Bone marrow (tissue), 2 donors: ENCODE results near the gene KRT1.

Source experiments
- DNase-seq, 2 donors: peaks; one replicate each; lab custom pipeline; 2025; lab: John Stamatoyannopoulos, UW

The KRT1 gene

DNA sequence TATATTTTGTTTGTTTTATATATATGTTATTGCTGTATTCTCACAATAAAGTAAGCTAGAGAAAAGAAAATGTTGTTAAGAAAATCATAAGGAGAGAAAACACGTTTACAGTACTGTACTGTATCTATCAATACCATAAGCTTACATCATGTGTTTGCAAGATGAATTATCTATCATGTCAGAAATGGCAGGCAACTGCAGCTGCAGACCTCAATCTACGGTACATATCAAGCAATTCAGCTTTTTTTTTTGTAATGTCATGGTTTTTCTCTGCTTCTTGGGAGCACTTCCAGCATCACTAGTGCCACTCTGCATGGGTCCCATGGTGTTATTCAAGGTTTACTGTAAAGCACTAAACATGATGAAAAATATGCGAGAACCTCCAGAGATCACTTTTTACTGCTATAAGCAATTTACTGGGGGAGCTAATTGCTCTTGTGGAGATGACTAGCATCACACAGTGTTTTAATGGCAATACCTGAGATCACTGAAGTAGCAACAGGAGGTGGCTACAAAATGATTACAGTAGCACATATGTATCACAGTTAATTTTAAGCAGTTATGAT lies 19.2 kb downstream of the KRT1 start:
- no peak for DNase-seq

GRCh38 chr12:52659951-52660350 lies 20.3 kb downstream of the KRT1 start:
- no peak for DNase-seq

DNA sequence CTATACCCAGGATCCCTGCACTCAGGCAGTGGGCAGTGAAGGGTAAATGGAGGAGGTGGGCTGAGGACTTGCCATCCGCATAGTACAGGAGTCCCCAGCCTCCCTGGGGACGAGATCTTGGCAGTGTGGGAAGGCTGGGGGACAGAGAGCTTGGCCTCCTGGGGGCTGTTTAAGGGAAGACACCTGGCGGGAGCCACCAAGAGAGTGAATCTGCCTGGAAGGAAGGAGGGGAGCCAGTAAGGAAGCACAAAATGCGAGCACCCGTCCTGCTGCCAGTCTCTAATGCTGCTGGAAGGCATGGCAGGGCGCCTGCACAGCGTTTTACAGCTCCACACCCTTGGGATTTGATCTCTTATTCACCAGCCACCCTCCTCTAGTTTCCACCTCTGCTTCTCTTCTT lies 20.8 kb downstream of the KRT1 start:
- no peak for DNase-seq

DNA sequence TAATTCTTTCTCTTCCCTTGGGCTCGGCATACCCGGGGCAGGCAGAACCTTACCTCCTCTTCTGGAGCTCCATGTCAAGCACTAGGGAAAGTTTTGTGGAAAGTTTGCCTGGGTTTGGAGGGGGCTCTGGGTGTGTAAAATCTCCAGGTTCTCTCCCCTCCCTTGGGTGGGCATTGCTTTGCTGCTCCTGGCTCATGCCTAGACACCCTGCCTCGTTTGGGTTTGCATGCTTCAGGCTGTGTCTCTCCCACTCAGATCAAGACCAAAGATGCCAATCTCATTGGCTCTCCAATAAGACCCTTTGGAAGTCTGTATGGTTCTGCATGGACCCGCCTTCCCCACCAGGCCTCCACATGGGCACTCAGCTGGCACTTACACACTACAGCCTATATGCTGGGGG lies 22.0 kb downstream of the KRT1 start:
- DNase-seq: no peak

- no peak for DNase-seq
These were observed 22.8 kb downstream of the KRT1 start for GRCh38 chr12:52657250-52657902.

DNA sequence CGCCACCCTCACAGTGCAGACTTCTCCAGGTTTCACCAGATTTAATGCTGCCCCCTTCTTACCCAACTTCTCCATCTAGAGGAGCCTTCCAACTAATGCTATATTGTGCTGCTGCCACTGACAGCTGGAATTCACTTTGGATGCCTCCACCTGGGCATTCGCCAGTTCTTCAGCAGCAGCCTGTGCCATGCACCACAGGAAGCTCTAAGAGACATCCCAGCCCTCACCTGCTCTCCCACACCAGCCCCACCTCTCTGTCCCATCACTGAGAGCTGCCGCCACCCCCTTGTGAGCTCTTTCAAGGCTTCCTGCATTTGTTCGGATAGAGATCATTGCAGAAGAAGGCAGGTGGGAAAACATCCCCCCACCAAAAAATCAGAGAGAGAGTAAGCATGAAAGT lies 23.6 kb downstream of the KRT1 start:
- no peak for DNase-seq

DNA sequence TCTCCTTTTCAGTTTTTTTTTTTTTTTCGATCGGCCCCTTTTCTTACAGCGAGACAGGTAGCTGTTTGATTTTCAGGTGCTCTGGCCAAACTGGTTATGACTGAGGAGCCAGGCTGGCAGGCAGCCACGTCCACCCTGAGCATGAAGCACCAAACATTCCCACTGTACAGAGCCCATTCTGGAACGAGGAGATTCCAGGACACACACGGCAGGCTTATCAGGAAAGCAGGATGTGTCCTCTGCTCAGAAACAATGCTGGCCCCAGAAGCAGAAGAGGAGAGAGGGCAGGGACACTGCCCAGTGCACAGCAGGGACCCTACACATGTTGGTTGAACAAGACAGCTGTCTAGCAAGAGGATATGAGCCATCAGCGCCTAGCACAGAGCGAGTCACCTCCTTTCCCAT lies 24.5 kb downstream of the KRT1 start:
- DNase-seq: no peak

GRCh38 chr12:52655251-52655650 lies 25.0 kb downstream of the KRT1 start:
- DNase-seq: no peak

GRCh38 chr12:52651726-52652261 lies 28.4 kb downstream of the KRT1 start, which contains the start of gene KRT2:
TSS of gene KRT2 (minus strand) at chr12:52652211. CDS start at chr12:52652142, 69 bp downstream.
- no peak for DNase-seq

- no peak for DNase-seq
These were observed 29.6 kb downstream of the KRT1 start for GRCh38 chr12:52650520-52651081.

DNA sequence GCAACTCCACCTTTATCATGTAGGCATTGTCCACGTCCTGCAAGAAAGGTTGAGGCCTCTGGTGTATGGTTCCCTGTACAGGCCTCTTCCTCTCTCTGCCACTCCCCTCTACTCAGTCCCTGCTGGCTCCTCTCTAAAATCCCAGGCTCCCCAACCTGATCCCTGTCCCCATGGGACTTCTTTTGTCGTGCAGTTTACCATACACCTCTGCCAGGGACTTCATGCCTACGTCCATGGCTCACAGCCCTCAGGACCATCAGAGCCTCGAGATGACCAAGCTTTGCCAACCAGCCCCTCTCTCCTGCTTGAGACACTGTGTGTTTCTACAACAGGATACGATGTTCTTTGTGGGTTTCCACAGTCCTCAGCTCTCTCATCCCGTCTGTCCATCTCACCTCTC lies 31.1 kb downstream of the KRT1 start:
- no peak for DNase-seq

GRCh38 chr12:52648012-52648550 lies 32.1 kb downstream of the KRT1 start:
- DNase-seq: no peak

DNA sequence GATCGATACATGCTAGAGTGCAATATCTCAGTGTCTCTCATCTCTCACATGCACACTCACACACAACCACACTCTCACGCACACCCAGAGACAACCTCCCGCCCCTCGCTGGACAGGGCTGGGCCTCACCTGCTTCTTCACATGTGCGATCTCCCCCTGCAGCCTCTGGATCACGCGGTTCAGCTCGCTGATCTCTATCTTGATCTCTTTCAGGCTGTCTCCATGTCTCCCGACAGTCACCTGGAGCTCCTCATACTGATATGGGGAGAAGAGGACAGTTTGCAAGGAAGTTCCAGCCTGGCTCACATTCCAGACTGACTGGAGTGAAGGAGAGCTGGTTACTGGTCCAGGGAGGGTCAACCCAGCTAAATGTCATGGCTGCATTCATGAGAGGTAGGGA lies 32.6 kb downstream of the KRT1 start:
- DNase-seq: no peak

DNA sequence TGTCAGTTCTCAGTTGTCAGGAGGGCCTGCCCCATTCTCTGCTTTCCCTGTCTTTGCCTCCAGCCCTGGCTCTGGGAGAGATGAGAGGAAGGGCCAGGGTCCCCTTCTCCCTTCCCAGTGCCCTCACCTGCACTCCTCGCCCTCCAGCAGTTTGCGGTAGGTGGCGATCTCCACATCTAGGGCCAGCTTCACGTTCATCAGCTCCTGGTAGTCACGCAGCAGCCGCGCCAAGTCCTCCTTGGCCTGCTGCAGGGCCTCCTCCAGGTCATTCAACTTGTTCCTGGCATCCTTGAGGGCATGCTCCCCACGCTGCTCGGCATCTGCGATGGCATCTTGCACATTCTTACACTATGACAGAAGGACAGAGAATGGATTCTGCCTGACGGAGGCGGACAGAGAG lies 33.6 kb downstream of the KRT1 start:
- DNase-seq: no peak

DNA sequence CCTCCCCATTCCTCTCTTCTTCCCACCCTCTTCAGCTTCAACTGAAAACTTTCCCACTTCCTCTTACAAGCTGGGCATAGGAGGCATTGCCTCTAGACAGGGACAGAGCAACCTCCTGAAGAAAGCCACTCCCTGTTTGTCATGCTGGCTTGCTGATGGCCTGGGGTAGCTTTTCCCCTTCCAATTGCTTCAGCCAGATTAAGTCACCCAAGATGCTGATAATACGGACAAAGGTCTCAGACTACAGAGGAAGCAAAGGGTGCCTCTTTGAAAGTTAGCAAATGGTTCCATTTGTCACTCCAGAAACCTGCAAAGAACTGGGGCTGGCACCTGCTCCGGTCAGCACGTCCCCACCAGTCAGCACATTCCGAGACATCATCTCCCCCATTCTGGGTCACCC lies 34.2 kb downstream of the KRT1 start:
- no peak for DNase-seq

DNA sequence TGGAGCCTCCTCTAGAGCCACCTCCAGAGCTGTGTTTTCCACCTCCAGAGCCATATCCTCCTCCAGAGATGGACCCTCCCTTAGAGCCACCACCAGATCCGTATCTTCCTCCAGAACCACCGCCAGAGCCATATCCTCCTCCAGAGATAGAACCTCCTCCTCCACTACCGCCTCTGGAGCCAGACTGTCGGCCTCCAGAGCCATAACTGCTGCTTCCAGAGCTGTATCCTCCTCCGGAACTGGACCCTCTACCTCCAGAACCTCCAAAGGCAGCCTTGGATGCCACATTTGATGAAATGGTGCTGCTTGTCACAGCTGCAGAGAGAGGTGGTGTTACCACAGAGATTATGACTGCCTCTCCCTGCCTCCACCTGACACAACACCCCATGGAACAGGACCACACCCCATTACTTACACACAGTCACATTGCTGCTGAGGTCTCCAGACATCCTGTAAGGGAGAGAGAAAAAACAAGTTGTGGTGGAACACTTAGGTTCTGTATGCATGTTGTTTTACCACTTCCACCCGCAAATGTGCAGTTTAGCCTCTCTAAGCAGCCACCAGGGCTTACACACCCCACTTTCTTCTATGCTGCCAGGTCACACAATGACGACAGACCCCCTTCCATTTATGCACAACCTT lies 35.0 kb downstream of the KRT1 start:
- DNase-seq: no peak

DNA sequence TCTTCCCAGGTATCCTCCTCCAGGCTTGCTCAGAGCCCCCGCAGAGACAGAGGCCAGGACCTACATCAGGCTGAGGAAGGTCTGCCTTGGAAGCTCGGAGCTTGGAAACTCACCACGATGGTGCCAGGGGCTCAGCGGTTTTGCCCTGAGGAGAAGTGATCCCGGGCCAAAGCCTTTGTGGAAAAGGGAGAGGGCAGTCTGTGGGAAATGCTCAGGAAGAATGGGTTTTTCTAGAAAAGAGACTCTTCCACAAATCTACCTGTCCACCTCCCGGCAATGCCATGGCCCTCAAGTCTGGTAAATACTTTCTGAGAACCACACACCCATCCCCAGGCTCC lies 36.2 kb downstream of the KRT1 start:
- no peak for DNase-seq

- no peak for DNase-seq
These were observed 36.8 kb downstream of the KRT1 start for GRCh38 chr12:52643233-52644077.

DNA sequence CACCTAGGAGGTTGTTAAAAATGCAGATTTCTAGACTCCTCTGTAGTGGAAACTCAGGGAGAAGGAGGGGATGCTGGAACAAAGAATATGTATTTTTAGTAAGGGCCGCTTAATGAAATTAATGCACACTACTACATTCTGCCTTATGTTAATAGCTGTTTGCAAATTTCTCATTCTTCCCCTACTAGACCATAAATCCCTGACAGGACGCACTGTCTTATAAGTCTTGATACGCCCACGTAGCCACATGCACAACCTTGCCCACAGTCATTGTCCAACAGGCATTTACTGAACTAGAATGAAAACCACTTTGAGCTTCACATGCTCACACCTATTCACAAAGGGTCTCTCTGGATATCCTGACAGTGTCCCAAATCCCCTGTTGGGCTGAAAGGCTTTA lies 38.7 kb downstream of the KRT1 start:
- DNase-seq: no peak

GRCh38 chr12:52637299-52637698 lies 42.9 kb downstream of the KRT1 start:
- DNase-seq: no peak

GRCh38 chr12:52636592-52637258 lies 43.5 kb downstream of the KRT1 start:
- no peak for DNase-seq
